Measurements from ENCODE around the gene PAWR. TPM values are rescaled to one million over a fixed set of nuclear protein-coding genes. Genes with fewer than 3 reads are reported as not detected.

Gene PAWR
- total and polyA plus RNA-seq, 10 of the 15 experiments (the other 5 are each of a cell fraction or from before 2014, with no cell fraction given): 8.1 to 70.6 (median 24.2) TPM

DNA sequence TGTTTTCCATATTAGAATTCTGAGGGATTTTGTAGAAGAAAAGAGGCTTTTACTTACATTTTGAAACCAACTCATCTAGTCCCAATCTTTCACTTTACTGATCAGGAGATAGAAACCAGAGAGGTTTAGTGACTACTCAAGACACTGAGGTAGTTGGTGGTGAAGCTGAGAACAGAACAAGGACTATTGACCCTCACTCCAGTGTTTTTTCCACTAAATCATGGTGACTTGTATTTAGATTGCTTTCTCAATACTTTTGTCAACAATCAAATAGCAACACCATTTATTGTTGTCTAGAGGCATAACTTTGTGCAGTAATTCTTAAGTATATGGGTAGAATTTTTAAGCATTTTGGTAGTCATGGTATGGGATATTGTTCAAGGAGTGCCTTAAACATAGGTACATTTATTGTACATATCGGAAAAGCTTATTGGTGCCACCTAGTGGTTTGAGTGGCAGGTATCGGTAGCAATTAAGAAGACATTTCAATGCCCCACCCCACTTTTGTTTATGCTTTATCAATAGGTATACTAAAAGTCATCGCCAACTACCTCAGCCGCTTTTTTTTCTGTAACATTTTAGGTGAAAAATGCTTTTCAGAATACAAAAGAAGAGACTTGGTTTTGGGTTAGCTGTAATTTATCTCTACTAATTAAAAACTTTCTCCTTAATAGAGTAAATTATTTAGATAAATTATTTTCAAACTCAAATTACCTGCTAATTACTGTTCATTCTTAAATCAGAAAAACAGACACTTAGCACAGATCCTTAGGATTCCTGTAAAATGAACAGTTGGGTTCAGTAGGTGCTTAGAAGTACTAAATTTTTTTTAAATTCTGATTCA is 47.3 kb upstream of the PAWR start:
- ChIA-PET RAD21 (ENCODE audit: unreplicated experiment) (interaction anchor here (1.1 to 1.7 kb wide), 4 partner anchors 49 to 330 kb away, joined by 3 to 8 read pairs (median 4); no protein-coding TSS in a partner anchor), SMC1A (ENCODE audit: uncharacterized antibody, unreplicated experiment) (interaction anchor here (0.8 to 2.9 kb wide), 9 partner anchors 9 to 330 kb away, joined by 3 to 18 read pairs (median 4); no protein-coding TSS in a partner anchor), POLR2A (no interaction called here), CTCF (interaction anchor here (0.6 to 3.2 kb wide), 16 partner anchors 21 to 445 kb away, joined by 3 to 25 read pairs (median 3); no protein-coding TSS in a partner anchor)
- ATAC-seq: peak; percentile 94
- Histone ChIP-seq H3K79me2 (ENCODE audit: control insufficient read depth, insufficient read depth, low read length) (no peaks in the 10 kb centered on the region), H3K9ac (ENCODE audit: control insufficient read depth, insufficient read depth, low read length) (no peak overlapping the region), H3K27ac (ENCODE audit: control insufficient read depth, insufficient read depth) (no peak overlapping the region), H4K20me1 (ENCODE audit: control insufficient read depth, insufficient read depth) (no peaks in the 10 kb centered on the region), H3K9me3 (replicated peaks; ENCODE audit: control insufficient read depth, insufficient read depth, low read length) (no peaks in the 10 kb centered on the region), H3K4me3 (no peak overlapping the region), H3K27me3 (replicated peaks in 1 of 2; ENCODE audit: control insufficient read depth in 2 of 2, insufficient read depth in 2 of 2, low read length in 1 of 2) (no peaks in the 10 kb centered on the region; a peak in 1 of 4 replicates), H2AFZ (ENCODE audit: control insufficient read depth, low read depth, low read length) (no peak overlapping the region), H3K36me3 (ENCODE audit: control insufficient read depth in 2 of 2, insufficient read depth in 2 of 2, low read length in 1 of 2) (no peaks in the 10 kb centered on the region), H3K4me2 (ENCODE audit: control insufficient read depth, insufficient read depth) (no peak overlapping the region), H3K4me1 (ENCODE audit: control insufficient read depth, insufficient read depth, low read length) (no peaks in the 10 kb centered on the region)
- no TSS peak for BruUV-seq (replicated peaks)
- in situ Hi-C loops (cut with MboI) (loop anchor here (5.0 to 10.0 kb wide), 2 partner anchors 181 to 333 kb away; no protein-coding TSS in a partner anchor), intact Hi-C loops (cut with micrococcal nuclease; ENCODE audit: unreplicated experiment) (loop anchor here (1.0 to 2.0 kb wide), 3 partner anchors 189 to 330 kb away; no protein-coding TSS in a partner anchor)
- peak; percentile 86 for FAIRE-seq
- WGBS (ENCODE audit: insufficient coverage, insufficient replicate concordance, low lambda C conversion rate, missing lambda C conversion rate): 0% methylated on average over 4 of the region's 4 CpGs
- DNase-seq (ENCODE audit: low read depth, low spot score): peak; percentile 16
- peak; percentile 80 for TF ChIP-seq RAD21 (IDR thresholded peaks at IDR 0.05; ENCODE audit: insufficient read depth, low read depth, low read length)
- TF ChIP-seq NFYB (IDR thresholded peaks at IDR 0.05; ENCODE audit: insufficient read depth, low read depth, low read length): no peak
- no peak for TF ChIP-seq SREBF1 (IDR thresholded peaks at IDR 0.05; ENCODE audit: low read length)
- TF ChIP-seq, protein P1, sequence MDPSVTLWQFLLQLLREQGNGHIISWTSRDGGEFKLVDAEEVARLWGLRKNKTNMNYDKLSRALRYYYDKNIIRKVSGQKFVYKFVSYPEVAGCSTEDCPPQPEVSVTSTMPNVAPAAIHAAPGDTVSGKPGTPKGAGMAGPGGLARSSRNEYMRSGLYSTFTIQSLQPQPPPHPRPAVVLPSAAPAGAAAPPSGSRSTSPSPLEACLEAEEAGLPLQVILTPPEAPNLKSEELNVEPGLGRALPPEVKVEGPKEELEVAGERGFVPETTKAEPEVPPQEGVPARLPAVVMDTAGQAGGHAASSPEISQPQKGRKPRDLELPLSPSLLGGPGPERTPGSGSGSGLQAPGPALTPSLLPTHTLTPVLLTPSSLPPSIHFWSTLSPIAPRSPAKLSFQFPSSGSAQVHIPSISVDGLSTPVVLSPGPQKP (IDR thresholded peaks at IDR 0.05; ENCODE audit: low read depth, low read length): no peak
- TF ChIP-seq NRF1 (conservative IDR thresholded peaks at IDR 0.05; ENCODE audit: low read depth, low read length): no peak
- TF ChIP-seq SMC3 (IDR thresholded peaks at IDR 0.05; ENCODE audit: borderline replicate concordance, low read length): peak; percentile 88
- TF ChIP-seq, protein P2, sequence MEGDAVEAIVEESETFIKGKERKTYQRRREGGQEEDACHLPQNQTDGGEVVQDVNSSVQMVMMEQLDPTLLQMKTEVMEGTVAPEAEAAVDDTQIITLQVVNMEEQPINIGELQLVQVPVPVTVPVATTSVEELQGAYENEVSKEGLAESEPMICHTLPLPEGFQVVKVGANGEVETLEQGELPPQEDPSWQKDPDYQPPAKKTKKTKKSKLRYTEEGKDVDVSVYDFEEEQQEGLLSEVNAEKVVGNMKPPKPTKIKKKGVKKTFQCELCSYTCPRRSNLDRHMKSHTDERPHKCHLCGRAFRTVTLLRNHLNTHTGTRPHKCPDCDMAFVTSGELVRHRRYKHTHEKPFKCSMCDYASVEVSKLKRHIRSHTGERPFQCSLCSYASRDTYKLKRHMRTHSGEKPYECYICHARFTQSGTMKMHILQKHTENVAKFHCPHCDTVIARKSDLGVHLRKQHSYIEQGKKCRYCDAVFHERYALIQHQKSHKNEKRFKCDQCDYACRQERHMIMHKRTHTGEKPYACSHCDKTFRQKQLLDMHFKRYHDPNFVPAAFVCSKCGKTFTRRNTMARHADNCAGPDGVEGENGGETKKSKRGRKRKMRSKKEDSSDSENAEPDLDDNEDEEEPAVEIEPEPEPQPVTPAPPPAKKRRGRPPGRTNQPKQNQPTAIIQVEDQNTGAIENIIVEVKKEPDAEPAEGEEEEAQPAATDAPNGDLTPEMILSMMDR (IDR thresholded peaks at IDR 0.05 in 2 of 3, conservative IDR thresholded peaks at IDR 0.05 in 1 of 3; ENCODE audit: control insufficient read depth in 2 of 3, extremely low read depth in 1 of 3, insufficient read depth in 1 of 3, low read depth in 3 of 3, low read length in 3 of 3): peak; percentile 62 to 73 (median 65)
- 0 out of 2 replicates have a peak, but pooled peaks have one; percentile 22 for TF ChIP-seq SMARCA5 (IDR thresholded peaks at IDR 0.05)
